GM21619 (cell line): ENCODE measurements around the gene MAP3K20.
"Not testable (repeated sequence)": the region's sequence is repeated elsewhere in the genome, so short reads cannot be mapped to it uniquely, and the experiment has no call there.

Source experiments
- ATAC-seq: cut with Tn5 transposase; IDR thresholded peaks from one replicate; pipeline ENCODE4 v1.9.1; 2021; ENCODE audit not compliant: unreplicated experiment

Gene MAP3K20

DNA sequence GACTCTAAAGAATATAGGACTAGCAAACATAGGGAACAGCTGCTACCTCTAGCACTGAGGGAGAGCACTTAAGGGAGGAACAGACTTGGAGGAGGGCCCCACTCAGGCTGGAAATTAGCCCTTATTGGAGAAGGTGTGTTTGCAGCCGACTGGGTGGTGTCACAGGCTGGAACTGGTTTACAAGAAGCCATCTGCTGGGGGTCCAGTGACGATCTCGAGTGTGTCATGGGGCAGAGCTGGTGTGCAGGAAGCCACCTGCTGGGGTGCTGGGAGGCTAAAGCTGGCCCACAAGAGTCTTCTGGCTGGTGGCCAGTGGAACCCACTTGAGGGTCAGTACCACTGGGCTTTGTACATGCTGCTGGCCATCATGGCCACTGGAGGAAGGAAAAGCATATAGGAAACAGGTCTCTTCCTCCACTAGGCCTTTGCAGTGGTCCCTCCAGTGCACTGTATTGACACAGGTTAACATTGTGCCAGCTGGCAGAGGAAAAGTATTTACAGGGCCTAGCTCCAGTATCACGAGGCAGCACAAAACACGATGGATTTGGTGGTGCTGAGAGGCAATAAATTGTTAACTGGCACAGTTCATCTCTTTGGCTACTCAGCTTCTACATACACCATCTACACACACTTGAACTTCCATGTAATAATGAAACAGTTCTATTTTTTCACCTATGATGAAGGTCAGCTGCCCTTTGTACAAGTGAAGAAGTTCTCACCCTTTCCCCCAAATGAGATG is 43.6 kb downstream of the MAP3K20 start:
- no peak for ATAC-seq

DNA sequence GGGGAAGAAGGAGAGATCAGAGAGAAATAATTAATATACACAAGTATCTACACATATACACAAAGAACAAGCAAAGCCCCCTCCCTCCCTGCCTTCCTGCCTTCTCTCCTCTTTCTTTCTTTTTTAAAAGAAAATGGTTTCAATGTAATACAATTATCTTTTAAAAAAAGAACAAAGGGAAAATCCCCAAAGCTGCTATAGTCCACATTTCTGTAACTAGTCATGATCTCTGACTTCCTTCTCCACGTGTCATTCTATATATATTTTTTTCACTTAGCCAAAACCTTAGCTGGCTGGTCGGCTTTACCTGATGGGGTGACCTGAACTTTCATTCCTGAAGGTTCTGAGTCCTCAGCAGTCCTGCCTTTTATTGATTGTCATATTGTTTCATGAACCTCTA is 44.3 kb downstream of the MAP3K20 start:
- peak; percentile 57 for ATAC-seq

GRCh38 chr2:173122936-173123335 is 47.3 kb downstream of the MAP3K20 start:
- ATAC-seq = no peak

DNA sequence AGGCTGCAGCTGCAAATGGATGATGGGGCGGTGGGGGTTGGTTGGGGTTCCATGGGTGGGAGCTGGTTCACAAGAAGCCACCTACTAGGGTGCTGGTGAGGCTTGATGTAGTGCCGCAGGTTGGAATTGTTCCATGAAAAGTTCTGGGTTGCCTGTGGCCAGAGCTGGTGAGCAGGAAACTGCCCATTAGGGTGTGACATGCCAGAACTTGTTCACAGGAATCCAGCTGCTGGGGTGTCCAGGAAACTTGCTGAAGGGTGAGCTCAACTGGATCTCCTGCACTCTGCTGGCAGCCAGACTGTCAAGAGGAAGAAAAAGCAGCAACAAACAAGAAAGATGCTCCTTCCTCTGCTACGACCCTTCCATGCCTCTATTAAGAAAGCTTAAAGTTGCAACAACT is 48.8 kb downstream of the MAP3K20 start:
- ATAC-seq = no peak

DNA sequence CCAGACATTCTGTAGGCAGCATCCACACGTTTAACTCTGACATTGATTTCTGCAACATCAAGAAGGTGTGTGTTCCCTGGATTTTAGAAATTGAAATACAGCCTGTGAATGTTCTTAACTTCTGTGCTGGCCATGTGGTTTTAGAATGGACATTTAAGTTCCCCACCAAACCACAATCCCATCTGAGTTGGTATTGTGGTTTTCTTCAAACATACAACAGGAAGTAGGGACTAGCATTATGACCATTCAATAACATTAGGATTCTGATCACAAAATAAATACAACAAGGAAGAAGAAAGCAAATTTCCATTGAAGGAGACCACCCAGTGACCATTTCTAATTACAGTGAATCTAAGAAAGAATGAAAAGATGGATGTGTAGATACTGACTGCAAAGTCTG is 51.2 kb downstream of the MAP3K20 start:
- no peak for ATAC-seq

GRCh38 chr2:173128132-173128531 is 52.5 kb downstream of the MAP3K20 start:
- ATAC-seq = not testable (repeated sequence)

- no peak for ATAC-seq
Measured at GRCh38 chr2:173130496-173131465, 55.1 kb downstream of the MAP3K20 start.

DNA sequence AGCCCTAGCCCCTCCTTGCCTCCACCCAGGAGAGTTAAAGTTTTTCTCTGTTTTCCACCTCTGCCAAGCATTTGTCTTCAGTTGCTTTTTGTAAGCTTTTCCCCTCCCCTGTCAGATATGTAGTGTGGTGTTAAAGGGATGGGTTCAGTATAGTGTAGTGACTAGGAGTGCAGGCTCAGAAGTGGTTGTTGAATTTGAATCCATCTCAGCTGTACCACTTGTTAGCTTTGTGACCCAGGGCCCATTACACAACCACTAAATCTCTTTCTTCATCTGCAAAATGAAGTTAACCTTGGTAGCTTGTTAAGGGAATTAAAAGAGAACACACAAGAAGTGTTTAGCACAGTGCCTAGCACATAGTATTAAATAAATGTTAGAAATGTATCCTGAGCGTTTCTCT is 56.9 kb downstream of the MAP3K20 start:
- no peak for ATAC-seq

GRCh38 chr2:173134703-173135102 is 59.1 kb downstream of the MAP3K20 start:
- no peak for ATAC-seq

- no peak for ATAC-seq
Measured at GRCh38 chr2:173136067-173136466, 60.4 kb downstream of the MAP3K20 start.

GRCh38 chr2:173136599-173136998 is 61.0 kb downstream of the MAP3K20 start:
- no peak for ATAC-seq

GRCh38 chr2:173137610-173138009 is 62.0 kb downstream of the MAP3K20 start:
- ATAC-seq = no peak

DNA sequence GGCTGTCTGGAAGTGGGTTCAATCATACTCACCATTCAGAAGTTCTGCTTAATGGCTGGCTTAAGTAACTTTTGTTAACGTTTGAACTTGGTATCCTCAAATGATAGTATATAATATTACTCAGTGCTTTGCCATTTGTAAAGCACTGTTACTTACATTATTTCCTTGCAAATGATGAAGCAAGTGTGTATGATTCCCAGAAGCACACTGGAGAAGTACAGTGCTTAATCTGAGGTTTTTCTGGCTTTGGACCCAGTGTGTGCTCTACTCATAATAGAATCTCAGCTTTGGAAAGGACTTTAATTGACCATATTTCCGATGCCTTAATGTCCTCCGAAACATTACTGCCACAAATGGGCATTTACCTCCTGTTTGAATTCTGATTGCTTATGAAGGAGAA is 63.3 kb downstream of the MAP3K20 start:
- no peak for ATAC-seq

DNA sequence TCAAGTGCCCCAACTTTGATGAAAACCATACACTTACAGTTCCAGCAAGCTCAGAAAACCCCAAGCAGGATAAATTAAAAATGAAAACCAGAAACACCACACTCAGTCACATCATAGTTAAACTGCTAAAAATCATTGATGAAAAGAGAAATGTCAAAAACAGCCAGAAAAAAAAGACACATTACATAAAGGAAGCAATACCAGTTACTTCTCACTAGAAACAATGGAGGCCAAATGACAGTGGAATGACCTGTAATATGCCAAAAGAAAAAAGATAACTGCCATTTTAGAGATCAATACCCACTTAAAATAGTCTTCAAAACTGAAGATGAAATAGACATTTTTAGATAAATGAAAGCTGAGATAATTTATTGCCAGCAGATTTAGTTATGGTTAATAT is 66.0 kb downstream of the MAP3K20 start:
- ATAC-seq = no peak

DNA sequence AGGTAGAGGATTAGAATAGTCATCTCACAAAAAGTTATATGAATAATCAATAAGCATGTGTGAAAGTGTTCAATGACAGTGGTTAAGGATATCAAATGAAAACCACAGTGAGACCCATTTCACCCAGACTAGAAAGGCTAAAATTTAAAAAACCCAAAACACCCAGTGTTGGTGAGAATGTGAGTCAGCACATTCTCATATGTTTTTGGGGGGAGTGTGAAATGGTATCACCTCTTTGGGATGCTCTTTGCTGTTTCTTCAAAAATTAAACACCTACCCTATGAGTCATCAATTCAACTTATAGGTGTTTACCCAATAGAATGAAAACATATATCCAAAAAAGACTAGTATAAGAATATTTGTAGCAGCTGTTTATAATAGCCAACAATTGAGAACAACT is 69.8 kb downstream of the MAP3K20 start:
- no peak for ATAC-seq

- ATAC-seq = no peak
Measured at GRCh38 chr2:173146590-173146989, 70.9 kb downstream of the MAP3K20 start.

DNA sequence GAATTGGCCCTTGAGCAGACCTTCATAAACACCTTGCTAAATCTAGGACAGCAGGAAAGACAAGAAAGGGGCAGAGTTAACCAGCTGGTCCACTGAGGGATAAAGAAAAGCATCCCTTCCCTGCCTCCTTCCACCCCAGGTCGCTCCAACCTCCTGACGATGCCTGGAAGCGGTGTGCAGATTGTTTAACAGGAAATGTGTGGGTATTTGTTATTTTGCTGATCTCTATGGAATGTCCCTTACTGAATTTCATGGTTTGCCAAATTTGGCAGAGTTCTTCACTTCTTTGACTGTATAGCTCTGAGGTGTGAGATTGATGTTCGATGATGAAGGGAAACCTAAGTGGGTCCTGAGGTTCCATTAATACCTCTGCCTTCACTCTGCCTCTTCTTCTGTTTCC is 72.9 kb downstream of the MAP3K20 start:
- ATAC-seq = no peak

DNA sequence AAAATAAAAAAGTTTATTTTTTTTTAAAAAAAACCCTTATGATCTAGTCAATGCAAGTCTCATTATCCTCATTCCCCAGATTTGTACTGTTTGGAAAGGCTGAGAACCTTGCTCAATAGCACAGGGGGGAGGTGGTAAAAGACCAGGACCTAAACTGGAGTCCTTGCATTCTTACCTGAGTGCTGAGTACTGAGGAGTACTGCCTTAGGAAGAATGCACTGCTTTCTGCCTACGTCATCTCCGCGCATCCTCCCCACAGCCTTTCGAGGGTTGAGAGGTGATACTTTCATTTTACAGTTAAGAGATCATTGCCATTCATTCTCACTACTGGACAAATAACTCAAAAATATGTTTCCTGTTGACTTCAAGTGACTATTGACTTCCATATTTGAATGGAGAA is 73.8 kb downstream of the MAP3K20 start:
- peak; percentile 80 for ATAC-seq

DNA sequence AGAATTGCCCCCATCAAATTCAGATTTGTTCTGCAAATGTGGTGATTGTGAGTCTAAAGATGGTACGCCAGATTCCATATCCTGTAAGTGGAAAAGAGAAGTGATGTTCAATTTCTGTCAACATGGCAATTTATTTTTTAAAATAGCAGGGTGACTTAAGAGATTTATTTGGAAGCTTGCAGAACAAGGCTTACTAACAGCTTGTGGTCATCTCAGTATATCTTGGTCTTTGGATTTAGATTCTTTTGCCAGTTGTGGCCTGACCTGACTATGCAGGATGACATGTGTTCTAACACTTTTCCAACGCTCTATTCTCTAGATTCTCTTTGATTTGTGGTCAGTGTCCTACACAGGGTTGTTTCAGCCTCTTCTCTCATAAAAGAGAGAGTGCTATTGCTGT is 74.4 kb downstream of the MAP3K20 start:
- no peak for ATAC-seq

- ATAC-seq = no peak
Measured at GRCh38 chr2:173150963-173151362, 75.3 kb downstream of the MAP3K20 start.

DNA sequence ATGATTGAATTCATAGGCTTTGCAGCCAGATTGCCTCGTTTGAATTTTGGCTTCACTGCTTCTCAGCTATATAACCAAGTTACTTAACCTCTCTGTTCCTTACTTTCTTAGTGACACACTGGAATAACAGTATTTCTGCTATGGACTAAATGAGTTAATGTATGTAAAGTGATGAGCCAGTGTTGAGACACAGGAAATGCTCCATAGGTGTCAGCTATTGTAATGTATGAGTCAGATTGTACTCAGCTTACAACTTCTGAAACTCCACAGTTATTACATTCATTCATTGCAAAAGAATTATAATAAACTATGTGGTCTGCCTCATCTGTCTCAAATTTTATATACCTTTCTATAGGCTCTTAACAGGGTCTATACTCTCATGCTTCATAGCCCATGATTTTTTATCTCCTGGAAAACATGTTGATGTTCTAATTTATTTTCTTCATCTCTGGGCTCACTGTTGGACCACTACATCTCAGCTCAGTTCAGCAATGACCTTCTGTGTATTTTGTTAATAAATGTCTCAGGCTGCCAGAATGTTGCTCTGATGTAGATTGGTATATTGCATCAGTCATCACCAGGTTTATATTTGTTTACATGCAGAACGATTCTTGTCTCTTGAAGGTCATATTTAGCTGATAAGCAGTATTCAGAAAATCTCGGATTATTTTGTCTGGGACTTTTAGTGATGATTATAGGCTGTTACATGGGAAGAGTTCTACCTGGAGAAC is 76.2 kb downstream of the MAP3K20 start:
- peak; percentile 79 for ATAC-seq
